ENCODE results near the gene KRT28. TPM values are rescaled to one million over a fixed set of nuclear protein-coding genes. Genes with fewer than 3 reads are reported as not detected.

The KRT28 gene
- total RNA-seq, 1 experiment from 2014 or later = not detected

DNA sequence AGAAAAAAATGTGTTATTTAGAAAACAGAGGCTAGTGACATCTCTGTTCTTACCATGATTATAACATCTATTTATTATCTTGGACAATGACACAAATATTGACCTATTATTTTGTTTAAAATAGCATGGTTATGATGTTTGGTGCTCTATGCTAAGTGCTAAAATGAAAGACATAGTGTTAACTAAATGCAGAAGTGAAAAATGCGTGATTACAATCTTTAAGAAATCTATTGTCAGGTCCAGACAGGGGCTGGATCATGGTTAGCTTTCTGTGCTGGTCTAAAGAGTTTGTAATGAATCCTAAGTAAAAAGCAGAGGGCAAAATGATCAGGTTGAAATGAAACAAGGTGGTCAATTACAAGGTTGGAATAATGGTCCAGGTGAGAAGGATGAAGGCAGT lies 622 bp upstream of the KRT28 start:
- no peak for ATAC-seq
- intact Hi-C loops (cut with micrococcal nuclease; ENCODE audit: unreplicated experiment) = loop anchor here (5.0 kb wide), 1 partner anchor 52 kb away; no protein-coding TSS in a partner anchor
- TF ChIP-seq TCF7L2 (IDR thresholded peaks at IDR 0.05; ENCODE audit: low read depth, low read length) (no peak), SIN3A (IDR thresholded peaks at IDR 0.05; ENCODE audit: borderline replicate concordance, insufficient read depth, low read depth, low read length) (no peak), POLR2AphosphoS5 (IDR thresholded peaks at IDR 0.05; ENCODE audit: low read depth, low read length) (no peak)
- TF ChIP-seq, protein P1, sequence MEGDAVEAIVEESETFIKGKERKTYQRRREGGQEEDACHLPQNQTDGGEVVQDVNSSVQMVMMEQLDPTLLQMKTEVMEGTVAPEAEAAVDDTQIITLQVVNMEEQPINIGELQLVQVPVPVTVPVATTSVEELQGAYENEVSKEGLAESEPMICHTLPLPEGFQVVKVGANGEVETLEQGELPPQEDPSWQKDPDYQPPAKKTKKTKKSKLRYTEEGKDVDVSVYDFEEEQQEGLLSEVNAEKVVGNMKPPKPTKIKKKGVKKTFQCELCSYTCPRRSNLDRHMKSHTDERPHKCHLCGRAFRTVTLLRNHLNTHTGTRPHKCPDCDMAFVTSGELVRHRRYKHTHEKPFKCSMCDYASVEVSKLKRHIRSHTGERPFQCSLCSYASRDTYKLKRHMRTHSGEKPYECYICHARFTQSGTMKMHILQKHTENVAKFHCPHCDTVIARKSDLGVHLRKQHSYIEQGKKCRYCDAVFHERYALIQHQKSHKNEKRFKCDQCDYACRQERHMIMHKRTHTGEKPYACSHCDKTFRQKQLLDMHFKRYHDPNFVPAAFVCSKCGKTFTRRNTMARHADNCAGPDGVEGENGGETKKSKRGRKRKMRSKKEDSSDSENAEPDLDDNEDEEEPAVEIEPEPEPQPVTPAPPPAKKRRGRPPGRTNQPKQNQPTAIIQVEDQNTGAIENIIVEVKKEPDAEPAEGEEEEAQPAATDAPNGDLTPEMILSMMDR (IDR thresholded peaks at IDR 0.05) = no peak
- TF ChIP-seq, protein P2, sequence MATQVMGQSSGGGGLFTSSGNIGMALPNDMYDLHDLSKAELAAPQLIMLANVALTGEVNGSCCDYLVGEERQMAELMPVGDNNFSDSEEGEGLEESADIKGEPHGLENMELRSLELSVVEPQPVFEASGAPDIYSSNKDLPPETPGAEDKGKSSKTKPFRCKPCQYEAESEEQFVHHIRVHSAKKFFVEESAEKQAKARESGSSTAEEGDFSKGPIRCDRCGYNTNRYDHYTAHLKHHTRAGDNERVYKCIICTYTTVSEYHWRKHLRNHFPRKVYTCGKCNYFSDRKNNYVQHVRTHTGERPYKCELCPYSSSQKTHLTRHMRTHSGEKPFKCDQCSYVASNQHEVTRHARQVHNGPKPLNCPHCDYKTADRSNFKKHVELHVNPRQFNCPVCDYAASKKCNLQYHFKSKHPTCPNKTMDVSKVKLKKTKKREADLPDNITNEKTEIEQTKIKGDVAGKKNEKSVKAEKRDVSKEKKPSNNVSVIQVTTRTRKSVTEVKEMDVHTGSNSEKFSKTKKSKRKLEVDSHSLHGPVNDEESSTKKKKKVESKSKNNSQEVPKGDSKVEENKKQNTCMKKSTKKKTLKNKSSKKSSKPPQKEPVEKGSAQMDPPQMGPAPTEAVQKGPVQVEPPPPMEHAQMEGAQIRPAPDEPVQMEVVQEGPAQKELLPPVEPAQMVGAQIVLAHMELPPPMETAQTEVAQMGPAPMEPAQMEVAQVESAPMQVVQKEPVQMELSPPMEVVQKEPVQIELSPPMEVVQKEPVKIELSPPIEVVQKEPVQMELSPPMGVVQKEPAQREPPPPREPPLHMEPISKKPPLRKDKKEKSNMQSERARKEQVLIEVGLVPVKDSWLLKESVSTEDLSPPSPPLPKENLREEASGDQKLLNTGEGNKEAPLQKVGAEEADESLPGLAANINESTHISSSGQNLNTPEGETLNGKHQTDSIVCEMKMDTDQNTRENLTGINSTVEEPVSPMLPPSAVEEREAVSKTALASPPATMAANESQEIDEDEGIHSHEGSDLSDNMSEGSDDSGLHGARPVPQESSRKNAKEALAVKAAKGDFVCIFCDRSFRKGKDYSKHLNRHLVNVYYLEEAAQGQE (IDR thresholded peaks at IDR 0.05; ENCODE audit: insufficient read depth in 1 of 2, low read depth in 2 of 2, low read length in 1 of 2) = no peak
- in situ Hi-C loops (cut with HindIII; ENCODE audit: low pct_unique_long_range_greater_than_20kb, low sequenced_read_pairs) = no loop called here
- Histone ChIP-seq H3K27me3 (ENCODE audit: control insufficient read depth, insufficient read depth, low read length) (peaks cover 27% of the 10 kb centered on the region), H3K36me3 (ENCODE audit: control insufficient read depth, insufficient read depth, low read length) (no peaks in the 10 kb centered on the region), H3K4me1 (ENCODE audit: control insufficient read depth, insufficient read depth, low read length) (peaks cover 5% of the 10 kb centered on the region), H3K27ac (ENCODE audit: low read length) (no peak overlapping the region), H3K4me3 (ENCODE audit: low read depth in 2 of 2, low read length in 2 of 2) (no peak overlapping the region), H3K9me3 (ENCODE audit: control insufficient read depth, insufficient read depth, low read depth, low read length) (no peaks in the 10 kb centered on the region)
- ChIA-PET CTCF (no interaction called here), POLR2A (no interaction called here)
- BruUV-seq (replicated peaks) = no TSS peak
- DNase-seq (ENCODE audit: low read depth, low spot score) = no peak

DNA sequence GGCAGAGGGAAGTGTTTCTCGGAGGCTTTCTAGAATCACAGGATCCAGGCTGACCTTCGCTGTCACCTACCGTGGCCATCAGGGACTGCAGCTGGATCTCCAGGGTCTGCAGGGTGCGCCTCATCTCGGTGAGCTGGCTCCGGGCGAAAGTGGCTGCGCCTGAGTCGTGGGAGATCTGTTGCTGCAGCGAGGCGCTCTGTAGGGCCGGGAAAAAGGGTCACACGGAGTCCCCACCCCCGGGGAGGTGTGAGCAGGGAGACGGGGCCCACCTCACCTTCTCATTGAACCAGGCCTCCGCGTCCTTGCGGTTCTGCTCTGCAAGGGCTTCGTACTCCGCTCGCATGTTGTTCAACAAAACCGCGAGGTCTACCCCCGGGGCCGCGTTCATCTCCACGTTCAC lies 2.9 kb downstream of the KRT28 start:
- ChIA-PET POLR2A (no interaction called here), CTCF (interaction anchor here (0.7 kb wide), 1 partner anchor 181 kb away, joined by 3 read pairs; no protein-coding TSS in a partner anchor)
- Histone ChIP-seq H3K4me1 (ENCODE audit: control insufficient read depth, insufficient read depth, low read length) (no peaks in the 10 kb centered on the region), H3K36me3 (ENCODE audit: control insufficient read depth, insufficient read depth, low read length) (no peaks in the 10 kb centered on the region), H3K9me3 (ENCODE audit: control insufficient read depth, insufficient read depth, low read depth, low read length) (no peaks in the 10 kb centered on the region), H3K4me3 (ENCODE audit: low read depth in 2 of 2, low read length in 2 of 2) (no peak overlapping the region), H3K27ac (ENCODE audit: low read length) (no peak overlapping the region), H3K27me3 (ENCODE audit: control insufficient read depth, insufficient read depth, low read length) (peaks cover 26% of the 10 kb centered on the region)
- ATAC-seq (no peak), DNase-seq (ENCODE audit: low read depth, low spot score) (no peak)
- TF ChIP-seq, protein P2 (IDR thresholded peaks at IDR 0.05; ENCODE audit: insufficient read depth in 1 of 2, low read depth in 2 of 2, low read length in 1 of 2) = no peak
- no peak for TF ChIP-seq POLR2AphosphoS5 (IDR thresholded peaks at IDR 0.05; ENCODE audit: low read depth, low read length)
- TF ChIP-seq, protein P1 (IDR thresholded peaks at IDR 0.05) = no peak
- no peak for TF ChIP-seq SIN3A (IDR thresholded peaks at IDR 0.05; ENCODE audit: borderline replicate concordance, insufficient read depth, low read depth, low read length)
- TF ChIP-seq TCF7L2 (IDR thresholded peaks at IDR 0.05; ENCODE audit: low read depth, low read length) = no peak
- in situ Hi-C loops (cut with HindIII; ENCODE audit: low pct_unique_long_range_greater_than_20kb, low sequenced_read_pairs) = no loop called here
- intact Hi-C loops (cut with micrococcal nuclease; ENCODE audit: unreplicated experiment) = no loop called here
- BruUV-seq (replicated peaks) = no TSS peak

Measured in Panc1 (cell line).